Neural crest cell (in vitro differentiated cells): ENCODE results near the gene ABLIM2. TPM values are rescaled to one million over a fixed set of nuclear protein-coding genes. Genes with fewer than 3 reads are reported as not detected.

ENCODE experiments used
- DNase-seq: peaks from one replicate; pipeline ENCODE4 v3.0.0; 2021; ENCODE audit warnings: low read depth, mixed read lengths, low spot score
- H3K27ac Mint-ChIP-seq: one replicate; pipeline ENCODE4 v1.8.0; 2021; ENCODE audit warnings: mild to moderate bottlenecking, mixed read lengths; ENCODE audit not compliant: unreplicated experiment
- H3K27me3 Mint-ChIP-seq: 2 replicates; pipeline ENCODE4 v1.8.0; 2021; ENCODE audit warnings: low read depth, mild to moderate bottlenecking, mixed read lengths
- H3K36me3 Mint-ChIP-seq: 2 replicates; pipeline ENCODE4 v1.8.0; 2021; ENCODE audit warnings: low read depth, mild to moderate bottlenecking, mixed read lengths
- H3K4me1 Mint-ChIP-seq: 2 replicates; pipeline ENCODE4 v1.8.0; 2021; ENCODE audit warnings: mixed read lengths
- H3K4me3 Mint-ChIP-seq: one replicate; pipeline ENCODE4 v1.8.0; 2021; ENCODE audit warnings: mild to moderate bottlenecking, mixed read lengths
- H3K9me3 Mint-ChIP-seq: 2 replicates; pipeline ENCODE4 v1.8.0; 2021; ENCODE audit warnings: mixed read lengths
- total RNA-seq: library from RNA; stranded (reverse); gene quantifications from 2 replicates; pipeline ENCODE4 v1.2.1, GENCODE V29; 2021
- TF ChIP-seq, protein P1 (sequence below): fragments of 200-600 bp; sonication (generic); conservative IDR thresholded peaks from 2 replicates; pipeline ENCODE4 v1.5.0; 2021; ENCODE audit warnings: antibody characterized with exemption, mild to moderate bottlenecking

Gene ABLIM2
- total RNA-seq, 1 donor from 2014 or later: 3.8 TPM

DNA sequence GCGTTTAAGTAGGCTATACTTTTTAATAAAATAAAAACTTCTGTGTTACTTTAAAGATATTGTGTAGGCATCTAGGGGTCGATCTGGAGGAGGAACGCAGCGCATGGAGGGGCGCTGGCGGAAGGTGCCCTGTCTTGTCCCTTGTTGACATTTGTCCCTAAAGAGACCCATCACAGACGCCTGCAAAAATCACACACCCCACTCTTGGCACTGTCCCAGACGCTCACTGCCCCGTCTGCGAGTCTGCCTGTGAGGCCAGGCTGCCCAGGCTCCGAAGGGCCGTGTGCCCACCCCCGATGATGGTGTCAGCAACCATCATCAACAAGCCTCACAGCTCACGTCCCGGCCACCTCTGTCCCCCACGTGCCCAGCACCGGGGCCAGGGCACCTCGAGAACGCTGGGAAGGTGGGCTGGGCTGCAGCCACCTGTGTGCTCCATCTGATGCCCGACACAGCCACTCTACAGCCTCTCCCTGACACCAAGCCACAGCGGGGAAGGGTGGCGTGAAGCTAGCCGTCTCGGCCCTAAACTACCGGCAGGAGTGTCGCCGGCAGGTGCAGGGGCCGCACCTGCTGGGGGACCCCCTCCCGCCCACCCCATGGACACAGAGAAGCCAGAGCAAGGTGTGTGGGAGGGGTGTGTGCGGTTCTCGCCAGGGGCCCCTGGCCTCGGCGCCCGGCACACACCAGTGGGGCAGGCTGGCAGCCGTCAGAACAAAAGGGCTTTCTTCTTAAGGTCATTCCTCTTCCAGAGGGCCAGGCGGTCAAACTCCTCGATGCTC lies 192.1 kb downstream of the ABLIM2 start:
- no peaks in the 10 kb centered on the region for H3K27me3 Mint-ChIP-seq
- H3K36me3 Mint-ChIP-seq: no peaks in the 10 kb centered on the region
- peaks cover 48% of the 10 kb centered on the region for H3K4me1 Mint-ChIP-seq
- DNase-seq: no peak
- no peaks in the 10 kb centered on the region for H3K9me3 Mint-ChIP-seq
- H3K27ac Mint-ChIP-seq: no peak overlapping the region
- TF ChIP-seq, protein P1, sequence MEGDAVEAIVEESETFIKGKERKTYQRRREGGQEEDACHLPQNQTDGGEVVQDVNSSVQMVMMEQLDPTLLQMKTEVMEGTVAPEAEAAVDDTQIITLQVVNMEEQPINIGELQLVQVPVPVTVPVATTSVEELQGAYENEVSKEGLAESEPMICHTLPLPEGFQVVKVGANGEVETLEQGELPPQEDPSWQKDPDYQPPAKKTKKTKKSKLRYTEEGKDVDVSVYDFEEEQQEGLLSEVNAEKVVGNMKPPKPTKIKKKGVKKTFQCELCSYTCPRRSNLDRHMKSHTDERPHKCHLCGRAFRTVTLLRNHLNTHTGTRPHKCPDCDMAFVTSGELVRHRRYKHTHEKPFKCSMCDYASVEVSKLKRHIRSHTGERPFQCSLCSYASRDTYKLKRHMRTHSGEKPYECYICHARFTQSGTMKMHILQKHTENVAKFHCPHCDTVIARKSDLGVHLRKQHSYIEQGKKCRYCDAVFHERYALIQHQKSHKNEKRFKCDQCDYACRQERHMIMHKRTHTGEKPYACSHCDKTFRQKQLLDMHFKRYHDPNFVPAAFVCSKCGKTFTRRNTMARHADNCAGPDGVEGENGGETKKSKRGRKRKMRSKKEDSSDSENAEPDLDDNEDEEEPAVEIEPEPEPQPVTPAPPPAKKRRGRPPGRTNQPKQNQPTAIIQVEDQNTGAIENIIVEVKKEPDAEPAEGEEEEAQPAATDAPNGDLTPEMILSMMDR: no peak
- H3K4me3 Mint-ChIP-seq: peak overlapping the region; percentile 19

DNA sequence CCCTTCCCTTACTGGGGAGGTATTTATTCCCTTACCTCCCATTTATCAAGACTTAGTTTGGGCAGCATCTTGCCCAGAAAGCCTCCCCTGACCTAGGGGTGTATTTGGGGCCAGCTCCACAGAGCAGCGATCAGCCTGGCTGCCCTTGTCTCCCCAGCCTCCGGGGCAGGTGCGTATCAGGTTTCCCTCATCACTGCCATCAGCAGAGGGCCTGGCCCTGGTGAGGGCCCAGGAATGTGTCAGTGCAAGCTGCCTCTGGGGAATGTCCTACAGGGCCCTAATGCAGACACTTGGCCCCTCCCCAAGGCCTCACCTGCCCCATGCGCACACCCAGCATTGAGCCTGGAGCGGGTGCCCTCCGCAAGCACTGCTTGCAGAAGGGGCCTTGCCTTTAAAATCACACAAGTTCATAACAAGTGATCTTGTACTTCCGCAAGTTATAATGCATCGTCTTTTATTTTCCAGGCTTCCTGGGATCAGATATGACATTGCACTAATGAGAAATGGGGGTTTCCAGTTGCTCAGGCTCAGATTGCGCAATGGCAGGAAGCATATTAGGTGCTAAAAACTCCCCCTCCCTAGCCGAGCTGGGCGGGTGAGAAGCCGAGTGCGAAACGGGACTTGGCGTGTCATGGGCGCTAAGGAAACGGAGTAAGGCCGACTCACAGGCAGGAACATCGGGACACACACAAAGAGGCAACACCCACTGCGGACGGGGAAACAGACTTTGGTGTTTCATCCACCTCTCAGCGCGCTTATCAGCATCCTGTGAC lies 193.5 kb downstream of the ABLIM2 start:
- H3K4me1 Mint-ChIP-seq: peaks cover 50% of the 10 kb centered on the region
- H3K36me3 Mint-ChIP-seq: no peaks in the 10 kb centered on the region
- H3K27ac Mint-ChIP-seq: peak overlapping the region; percentile 71
- no peak for DNase-seq
- H3K4me3 Mint-ChIP-seq: no peak overlapping the region
- no peaks in the 10 kb centered on the region for H3K9me3 Mint-ChIP-seq
- TF ChIP-seq, protein P1: no peak
- H3K27me3 Mint-ChIP-seq: no peaks in the 10 kb centered on the region

DNA sequence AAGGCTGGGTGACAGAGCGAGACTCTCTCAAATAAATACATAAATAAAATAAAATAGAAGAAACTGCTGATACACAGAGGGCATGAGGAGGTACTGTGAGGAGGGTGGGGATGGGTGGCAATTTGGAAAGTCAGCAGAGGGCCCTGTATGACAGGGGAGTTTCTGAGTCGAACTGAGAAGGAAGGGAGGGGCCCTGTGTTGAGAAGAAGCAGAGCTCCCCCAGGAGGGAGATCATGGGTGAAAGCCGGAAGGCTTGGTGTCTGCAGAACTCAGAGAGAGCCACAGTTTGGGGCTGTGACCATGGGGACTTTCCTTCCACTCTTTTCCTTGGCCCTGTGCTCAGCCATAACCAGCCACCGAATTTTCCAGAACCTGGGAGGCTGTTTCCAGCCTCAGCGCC lies 194.2 kb downstream of the ABLIM2 start:
- DNase-seq: no peak
- peaks cover 44% of the 10 kb centered on the region for H3K4me1 Mint-ChIP-seq
- TF ChIP-seq, protein P1: no peak
- no peaks in the 10 kb centered on the region for H3K27me3 Mint-ChIP-seq
- no peak overlapping the region for H3K27ac Mint-ChIP-seq
- no peaks in the 10 kb centered on the region for H3K9me3 Mint-ChIP-seq
- no peaks in the 10 kb centered on the region for H3K36me3 Mint-ChIP-seq
- no peak overlapping the region for H3K4me3 Mint-ChIP-seq

DNA sequence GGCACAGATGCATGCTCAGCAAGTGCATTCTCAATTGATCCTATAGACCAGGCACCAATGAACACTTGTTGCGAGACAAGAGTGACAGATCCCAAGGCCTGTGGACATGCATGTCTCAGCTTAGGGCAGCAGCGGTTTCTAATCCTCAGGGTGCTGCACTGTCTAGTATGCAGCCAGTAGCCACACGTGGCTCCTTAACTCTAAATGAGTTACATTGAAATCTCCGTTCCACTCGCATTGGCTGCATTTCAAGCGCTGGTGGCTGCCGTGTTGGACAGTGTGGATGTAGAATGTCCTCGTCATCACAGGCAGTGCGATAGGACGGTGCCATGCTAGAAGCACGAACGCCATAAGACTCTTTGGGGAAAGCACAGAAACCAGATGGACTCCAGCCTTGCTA lies 194.9 kb downstream of the ABLIM2 start:
- Mint-ChIP-seq H3K27me3 (no peaks in the 10 kb centered on the region), H3K27ac (no peak overlapping the region), H3K9me3 (no peaks in the 10 kb centered on the region), H3K36me3 (no peaks in the 10 kb centered on the region), H3K4me3 (no peak overlapping the region), H3K4me1 (peaks cover 46% of the 10 kb centered on the region)
- no peak for DNase-seq
- TF ChIP-seq, protein P1: no peak

DNA sequence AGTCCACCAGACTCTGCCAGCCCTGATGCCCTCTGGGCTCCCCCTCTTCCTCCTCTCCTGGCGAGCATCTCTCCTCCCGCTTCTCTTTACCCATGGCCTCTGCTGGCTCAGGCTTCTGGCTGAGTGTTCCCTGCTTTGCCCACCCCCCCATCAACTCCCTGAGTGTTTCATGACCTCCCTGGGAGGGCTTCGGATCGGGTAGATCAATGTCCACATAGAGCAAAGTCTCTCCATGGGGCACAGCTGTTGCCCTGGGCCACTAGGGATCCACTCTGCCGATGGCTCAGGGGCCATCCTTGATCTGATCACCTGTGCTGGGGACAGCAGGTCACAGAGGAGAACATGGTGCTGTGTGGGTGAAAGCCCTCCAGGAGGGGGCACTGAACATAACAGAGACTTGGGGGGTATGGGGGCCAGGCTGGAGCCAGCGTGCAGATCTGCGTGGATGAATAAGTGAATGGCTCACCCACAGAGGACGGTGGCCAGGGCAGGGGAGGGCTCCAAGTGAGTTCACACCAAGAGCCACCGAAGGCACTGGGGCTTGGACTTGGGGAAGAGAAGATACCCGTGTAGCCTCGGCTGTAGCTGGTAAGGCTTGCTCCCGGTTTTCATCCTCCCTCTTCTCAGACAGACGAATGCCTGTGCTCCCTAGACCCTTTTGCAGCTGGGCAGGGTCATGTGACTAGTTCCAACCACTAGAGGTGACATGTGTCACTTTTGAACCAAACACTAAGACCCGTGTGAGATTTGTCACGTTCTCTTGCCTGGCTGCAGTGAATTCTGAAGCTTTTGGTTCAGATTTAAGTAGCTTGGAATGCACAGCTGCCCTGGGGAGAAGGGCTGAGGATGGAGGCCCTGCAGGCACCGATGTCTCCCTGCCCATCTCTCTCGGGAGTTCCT lies 195.8 kb downstream of the ABLIM2 start:
- Mint-ChIP-seq H3K27ac (no peak overlapping the region), H3K27me3 (no peaks in the 10 kb centered on the region), H3K4me1 (peaks cover 40% of the 10 kb centered on the region), H3K9me3 (no peaks in the 10 kb centered on the region), H3K36me3 (no peaks in the 10 kb centered on the region), H3K4me3 (no peak overlapping the region)
- TF ChIP-seq, protein P1: no peak
- DNase-seq: no peak
